ENCODE data around the gene ZMYND19.

DNA sequence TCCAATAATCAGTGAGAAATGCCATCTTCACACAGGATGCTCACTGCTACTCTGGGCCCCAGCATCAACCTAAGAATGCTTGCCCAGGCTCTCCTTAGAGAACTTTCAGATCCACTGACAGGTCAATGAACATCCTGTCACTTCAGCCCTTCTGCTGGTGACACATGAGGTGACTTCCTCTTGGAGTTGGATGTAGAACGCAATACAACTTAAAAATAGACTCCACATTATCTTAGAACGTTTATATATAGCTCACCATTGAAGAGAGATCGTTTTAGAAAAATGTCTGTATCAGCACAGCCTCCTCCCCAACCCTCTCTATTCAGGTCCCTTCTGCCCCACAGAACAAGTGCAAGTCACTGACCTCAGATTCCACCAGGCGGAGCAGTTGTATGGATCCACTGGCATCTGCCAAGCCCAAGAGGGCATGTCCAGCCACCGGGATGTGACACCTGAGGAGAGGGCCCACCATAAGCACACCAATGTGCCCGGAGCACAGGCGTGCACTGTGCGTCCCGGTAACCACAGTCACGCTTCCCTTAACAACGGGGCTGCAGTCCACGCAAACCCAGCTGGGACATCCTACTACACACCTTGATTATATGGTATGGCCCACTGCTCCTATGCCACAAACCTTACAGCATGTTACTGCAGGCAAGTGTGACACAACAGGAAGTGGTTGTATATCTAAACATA lies 14.4 kb downstream of the ZMYND19 start:
- TF ChIP-seq CTCF (IDR thresholded peaks at IDR 0.05): no peak
- no peak for TF ChIP-seq POLR2A (IDR thresholded peaks at IDR 0.05)

All from adrenal gland (tissue), 5 donors.